Measurements from ENCODE around the gene NDUFS1. TPM values are rescaled to one million over a fixed set of nuclear protein-coding genes. Genes with fewer than 3 reads are reported as not detected.

Gene NDUFS1
- total and polyA plus RNA-seq, 2 of the 8 experiments (the other 6 are each of a cell fraction or from before 2014, with no cell fraction given), result 42.1 to 97.0 TPM

DNA sequence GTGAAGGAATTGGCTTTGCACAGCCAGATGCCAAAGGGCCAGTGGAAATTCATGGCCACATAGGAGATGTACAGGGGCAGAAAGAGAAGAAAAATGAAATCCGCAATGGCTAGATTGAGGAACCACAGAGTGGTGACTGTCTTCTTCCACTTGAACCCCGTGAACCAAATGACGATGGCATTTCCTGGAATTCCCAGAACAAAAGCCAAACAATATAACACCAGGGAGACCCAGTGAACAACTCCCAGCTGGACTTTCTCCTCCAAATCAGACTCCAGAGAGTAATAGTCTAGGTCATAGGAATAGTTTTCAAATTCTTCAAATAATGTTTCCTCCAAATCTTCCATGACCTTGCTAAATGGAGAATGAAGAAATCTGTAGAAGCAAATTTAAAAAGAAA lies 17.7 kb upstream of the NDUFS1 start:
- no peaks in the 10 kb centered on the region for H3K79me2 ChIP-seq (ENCODE audit: control insufficient read depth in 1 of 2, insufficient read depth in 2 of 2, low read length in 2 of 2)
- no peak overlapping the region for H3K18ac ChIP-seq (ENCODE audit: extremely low read depth, low read length)
- no peak overlapping the region for H3K14ac ChIP-seq (ENCODE audit: insufficient read length)
- CTCF ChIA-PET (ENCODE audit: partially characterized antibody), result interaction anchor here (1.6 kb wide), 1 partner anchor 12 kb away, joined by 6 read pairs; no protein-coding TSS in a partner anchor
- no peak overlapping the region for H2AK5ac ChIP-seq (ENCODE audit: low read depth, low read length)
- no peaks in the 10 kb centered on the region for H3K23me2 ChIP-seq (ENCODE audit: low read depth, low read length)
- H3K79me1 ChIP-seq (ENCODE audit: low read depth, low read length), result no peaks in the 10 kb centered on the region
- no peak overlapping the region for H2BK5ac ChIP-seq (ENCODE audit: low read depth, low read length)
- no peak overlapping the region for H2BK120ac ChIP-seq (replicated peaks; ENCODE audit: low read depth, low read length)
- no peak overlapping the region for H2BK12ac ChIP-seq (ENCODE audit: low read depth, low read length)
- no peak overlapping the region for H3K4me3 ChIP-seq (ENCODE audit: extremely low read depth in 1 of 4, insufficient read depth in 2 of 4, low read depth in 3 of 4, low read length in 4 of 4)
- H3K23ac ChIP-seq (ENCODE audit: insufficient read length), result no peak overlapping the region
- no peaks in the 10 kb centered on the region for H4K20me1 ChIP-seq (replicated peaks in 1 of 2; ENCODE audit: control insufficient read depth in 1 of 2, insufficient read depth in 2 of 2, low read length in 2 of 2)
- H2BK15ac ChIP-seq (ENCODE audit: low read length), result no peak overlapping the region
- no peak overlapping the region for H3K4ac ChIP-seq (replicated peaks; ENCODE audit: insufficient read length, low read depth, low read length)
- H4K91ac ChIP-seq (replicated peaks; ENCODE audit: insufficient read length, low read length), result no peak overlapping the region
- H3K56ac ChIP-seq (replicated peaks; ENCODE audit: insufficient read length, low read depth, low read length), result no peak overlapping the region
- H4K8ac ChIP-seq (ENCODE audit: extremely low read depth, insufficient read depth, low read length), result no peak overlapping the region
- FAIRE-seq, result no peak
- H3K27ac ChIP-seq (ENCODE audit: low read depth, low read length), result no peak overlapping the region
- POLR2A ChIA-PET (ENCODE audit: partially characterized antibody), result interaction anchor here (1.0 kb wide), 1 partner anchor 11 kb away, joined by 4 read pairs; no protein-coding TSS in a partner anchor
- WGBS, 2 experiments (ENCODE audit: extremely low coverage in 1 of 2, insufficient coverage in 1 of 2, insufficient read length in 1 of 2, insufficient replicate concordance in 2 of 2, low coverage in 1 of 2, low lambda C conversion rate in 2 of 2, missing lambda C conversion rate in 1 of 2), result 96% methylated on average over 3 of the region's 3 CpGs; no CpG with 5 or more reads in 1 of the 2 experiments
- H4K5ac ChIP-seq (ENCODE audit: insufficient read length, low read depth, low read length), result no peak overlapping the region
- peaks cover 3 to 5% of the 10 kb centered on the region in 2 experiments; a peak in 3 of 4 replicates for H3K9me3 ChIP-seq (ENCODE audit: insufficient read depth in 2 of 2, low read depth in 1 of 2, low read length in 1 of 2)
- no peak overlapping the region for H2AFZ ChIP-seq (ENCODE audit: low read length)
- no peak for DNase-seq (ENCODE audit: low read depth in 1 of 2, low spot score in 2 of 2)
- no peak overlapping the region for H3K4me2 ChIP-seq (ENCODE audit: insufficient read depth in 1 of 2, low read depth in 2 of 2, low read length in 2 of 2)
- H3K9ac ChIP-seq (replicated peaks in 1 of 4; ENCODE audit: extremely low read depth in 1 of 4, low read depth in 3 of 4, low read length in 3 of 4), result no peak overlapping the region
- H2BK20ac ChIP-seq (ENCODE audit: low read length), result no peak overlapping the region
- no peaks in the 10 kb centered on the region for H3K36me3 ChIP-seq (ENCODE audit: control insufficient read depth in 2 of 4, insufficient read depth in 4 of 4, low read length in 3 of 4)
- no peaks in the 10 kb centered on the region for H3K27me3 ChIP-seq (replicated peaks in 1 of 4; ENCODE audit: control insufficient read depth in 3 of 4, extremely low read depth in 1 of 4, insufficient read depth in 3 of 4, low read length in 3 of 4)
- no peaks in the 10 kb centered on the region for H3K4me1 ChIP-seq (replicated peaks in 1 of 4; ENCODE audit: control insufficient read depth in 3 of 4, insufficient read depth in 4 of 4, low read length in 3 of 4)
- TF ChIP-seq MAFK (IDR thresholded peaks at IDR 0.05; ENCODE audit: low read depth, low read length) (no peak), GTF2F1 (IDR thresholded peaks at IDR 0.05; ENCODE audit: borderline replicate concordance, low read depth, low read length) (no peak), CEBPB (IDR thresholded peaks at IDR 0.05; ENCODE audit: low read depth, low read length) (no peak), ATF2 (IDR thresholded peaks at IDR 0.05; ENCODE audit: low read length) (no peak), BACH1 (IDR thresholded peaks at IDR 0.05; ENCODE audit: low read length) (no peak), MAX (IDR thresholded peaks at IDR 0.05) (no peak), SIN3A (conservative IDR thresholded peaks at IDR 0.05 in 1 of 2, IDR thresholded peaks at IDR 0.05 in 1 of 2; ENCODE audit: low read depth in 1 of 2, low read length in 2 of 2) (no peak), ZNF274 (IDR thresholded peaks at IDR 0.05; ENCODE audit: borderline replicate concordance, extremely low read depth, low read length) (no peak)
- TF ChIP-seq, protein P1, sequence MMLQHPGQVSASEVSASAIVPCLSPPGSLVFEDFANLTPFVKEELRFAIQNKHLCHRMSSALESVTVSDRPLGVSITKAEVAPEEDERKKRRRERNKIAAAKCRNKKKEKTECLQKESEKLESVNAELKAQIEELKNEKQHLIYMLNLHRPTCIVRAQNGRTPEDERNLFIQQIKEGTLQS (IDR thresholded peaks at IDR 0.05; ENCODE audit: insufficient read depth, low read depth, low read length), result no peak

All from H1 (cell line).